HG03135 (cell line): Measurements from ENCODE around the gene USH1C.

Experiments
- ATAC-seq: cut with Tn5 transposase; IDR thresholded peaks from one replicate; pipeline ENCODE4 v1.9.1; 2021; ENCODE audit warnings: mild to moderate bottlenecking, moderate library complexity; ENCODE audit not compliant: unreplicated experiment

USH1C gene

GRCh38 chr11:17477361-17477760, 66.9 kb downstream of the USH1C start:
- ATAC-seq = no peak

GRCh38 chr11:17477084-17477333, 67.2 kb downstream of the USH1C start:
- ATAC-seq = no peak

GRCh38 chr11:17476317-17477083, 67.7 kb downstream of the USH1C start, which contains the start of gene ABCC8:
ABCC8 (minus strand) TSS chr11:17476845; CDS start chr11:17476776, 69 bp downstream.
- ATAC-seq = no peak

GRCh38 chr11:17475666-17476316, 68.4 kb downstream of the USH1C start:
- no peak for ATAC-seq

- no peak for ATAC-seq
These were observed 71.0 kb downstream of the USH1C start for GRCh38 chr11:17473071-17473744.

GRCh38 chr11:17472467-17472866, 71.7 kb downstream of the USH1C start:
- ATAC-seq = no peak

GRCh38 chr11:17471501-17471900, 72.7 kb downstream of the USH1C start:
- ATAC-seq = no peak

GRCh38 chr11:17469998-17470397, 74.2 kb downstream of the USH1C start:
- no peak for ATAC-seq

- ATAC-seq = no peak
These were observed 76.1 kb downstream of the USH1C start for GRCh38 chr11:17468122-17468521.

GRCh38 chr11:17463546-17464174, 80.6 kb downstream of the USH1C start:
- ATAC-seq = no peak

- ATAC-seq = no peak
These were observed 81.3 kb downstream of the USH1C start for GRCh38 chr11:17462940-17463339.

GRCh38 chr11:17460406-17460805, 83.8 kb downstream of the USH1C start:
- no peak for ATAC-seq

- ATAC-seq = no peak
These were observed 84.8 kb downstream of the USH1C start for GRCh38 chr11:17459236-17459896.

- ATAC-seq = no peak
These were observed 85.9 kb downstream of the USH1C start for GRCh38 chr11:17458268-17458667.

- no peak for ATAC-seq
These were observed 86.6 kb downstream of the USH1C start for GRCh38 chr11:17457396-17458173.

- no peak for ATAC-seq
These were observed 91.5 kb downstream of the USH1C start for GRCh38 chr11:17452668-17453067.

- no peak for ATAC-seq
These were observed 95.1 kb downstream of the USH1C start for GRCh38 chr11:17449158-17449557.

GRCh38 chr11:17446482-17446881, 97.7 kb downstream of the USH1C start:
- no peak for ATAC-seq

GRCh38 chr11:17445240-17445795, 98.9 kb downstream of the USH1C start:
- ATAC-seq = no peak
